HG02759 (cell line): ENCODE results near the gene PDE4D.
"Not testable (repeated sequence)": the region's sequence is repeated elsewhere in the genome, so short reads cannot be mapped to it uniquely, and the experiment has no call there.

ENCODE experiments used
- ATAC-seq: cut with Tn5 transposase; IDR thresholded peaks from one replicate; pipeline ENCODE4 v1.9.1; 2021; ENCODE audit warnings: mild to moderate bottlenecking, moderate library complexity; ENCODE audit not compliant: unreplicated experiment

PDE4D gene

GRCh38 chr5:59002162-59002825 is 891.2 kb downstream of the PDE4D start:
- ATAC-seq, result no peak

DNA sequence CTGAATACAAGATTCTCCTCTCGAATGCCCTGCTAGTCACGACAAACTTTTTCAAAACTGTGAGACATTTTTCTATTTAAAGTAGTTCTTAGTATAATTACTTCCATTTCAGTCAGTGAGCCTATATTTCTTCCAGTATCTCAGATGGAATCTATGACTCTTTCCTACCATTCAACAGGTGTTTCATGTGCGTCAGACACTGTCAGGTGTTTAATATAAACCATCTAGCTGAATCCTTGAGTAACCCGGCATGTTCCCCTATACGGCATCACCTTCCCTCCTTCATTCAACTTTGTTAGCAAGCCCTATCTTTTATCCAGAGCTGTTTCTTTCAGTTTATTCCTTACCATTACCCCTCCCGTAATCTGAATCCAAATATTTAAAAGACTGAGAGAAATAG is 891.8 kb downstream of the PDE4D start:
- no peak for ATAC-seq

- no peak for ATAC-seq
Measured at GRCh38 chr5:59001154-59001553, 892.4 kb downstream of the PDE4D start.

DNA sequence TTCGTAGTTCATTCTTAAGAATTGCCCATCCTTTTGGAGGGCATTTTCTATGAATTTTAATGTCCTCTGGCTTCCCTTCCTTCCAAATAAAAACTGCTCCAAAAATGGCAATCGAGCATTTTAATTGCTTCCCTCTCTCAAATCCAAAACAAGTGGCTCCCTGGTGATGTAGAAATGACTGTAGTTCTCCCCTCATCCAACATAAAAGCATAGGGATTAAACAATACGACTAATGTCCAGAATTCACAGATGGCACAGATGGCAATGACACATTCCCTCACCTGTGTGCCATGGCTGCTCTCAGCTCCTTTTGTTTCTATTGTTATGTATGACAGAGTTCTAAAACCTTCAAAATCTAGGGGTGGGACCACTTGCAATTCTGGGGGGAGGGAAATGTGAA is 893.3 kb downstream of the PDE4D start:
- no peak for ATAC-seq

GRCh38 chr5:58999804-59000203 is 893.7 kb downstream of the PDE4D start:
- no peak for ATAC-seq

DNA sequence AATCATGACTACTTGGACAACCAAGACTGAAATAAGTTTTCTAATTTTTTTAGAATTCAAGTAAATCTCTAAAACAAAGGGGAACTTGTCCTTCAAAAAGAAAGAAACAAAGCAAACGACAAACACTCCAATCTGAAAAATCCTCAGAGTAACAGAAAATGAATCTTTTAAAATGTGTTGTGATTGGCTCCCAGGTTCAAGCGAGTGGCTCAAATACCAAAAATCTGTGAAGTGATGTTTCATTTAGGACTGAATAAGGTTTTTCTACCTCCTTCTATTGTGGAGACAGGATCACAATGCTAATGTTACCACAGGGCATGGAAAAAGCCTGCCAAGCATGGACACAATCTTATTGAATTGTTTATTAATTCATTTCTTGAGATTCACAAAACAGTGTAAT is 895.0 kb downstream of the PDE4D start:
- no peak for ATAC-seq

- not testable (repeated sequence) for ATAC-seq
Measured at GRCh38 chr5:58995779-58996178, 897.7 kb downstream of the PDE4D start.

GRCh38 chr5:58993461-58993860 is 900.1 kb downstream of the PDE4D start:
- ATAC-seq, result no peak

GRCh38 chr5:58988938-58989337 is 904.6 kb downstream of the PDE4D start:
- ATAC-seq, result no peak

DNA sequence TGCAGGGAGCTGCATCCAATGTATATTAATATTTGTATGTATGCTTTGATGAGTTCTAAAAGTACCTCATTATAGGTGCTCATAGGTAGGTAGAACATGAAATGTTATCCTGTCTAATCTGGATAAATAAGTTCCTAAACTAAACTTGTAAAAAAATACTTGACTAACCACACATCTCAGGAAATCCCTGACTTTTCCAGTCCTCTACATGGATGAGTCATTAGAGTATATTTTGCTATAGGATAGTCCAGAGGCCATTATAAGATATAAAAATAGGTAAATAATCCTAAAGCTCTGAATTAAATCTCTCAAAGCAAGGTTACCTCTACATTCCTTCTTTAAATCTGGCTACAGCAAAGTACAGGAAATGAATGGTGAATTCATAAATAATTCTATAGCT is 906.3 kb downstream of the PDE4D start:
- no peak for ATAC-seq

DNA sequence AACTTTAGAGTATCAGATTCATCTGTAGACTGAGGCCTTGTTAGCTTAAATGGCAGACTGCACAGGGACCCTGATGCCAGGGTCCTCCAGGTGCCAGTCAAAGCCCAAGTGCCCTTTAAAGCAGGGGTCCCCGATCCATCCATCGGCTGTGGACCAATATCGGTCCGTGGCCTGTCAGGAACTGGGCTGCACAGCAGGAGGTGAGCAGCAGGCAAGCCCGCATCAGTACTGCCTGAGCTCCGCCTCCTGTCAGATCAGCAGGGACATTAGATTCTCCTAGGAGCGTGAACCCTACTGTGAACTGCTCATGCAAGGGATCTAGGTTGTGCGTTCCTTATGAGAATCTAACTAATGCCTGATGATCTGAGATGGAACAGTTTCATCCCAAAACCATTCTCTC is 907.2 kb downstream of the PDE4D start:
- ATAC-seq, result no peak

DNA sequence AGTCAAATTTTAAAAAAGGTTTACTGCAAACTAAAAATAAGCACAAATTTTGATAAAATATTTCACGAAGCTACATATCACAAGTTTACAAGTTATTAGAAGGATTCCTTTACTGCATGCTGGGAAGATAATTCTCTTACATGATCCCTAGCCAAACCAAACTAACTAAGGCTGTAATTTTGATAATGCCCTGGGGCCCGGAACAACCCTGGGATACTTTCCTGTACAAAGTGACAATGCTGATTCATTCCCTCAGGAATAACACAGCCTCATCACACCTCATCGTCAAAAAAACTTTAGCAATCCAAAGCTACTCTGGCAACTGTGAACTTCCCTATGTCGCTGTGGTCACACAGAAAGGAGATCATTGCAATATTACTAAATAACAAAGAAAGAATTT is 907.8 kb downstream of the PDE4D start:
- ATAC-seq, result no peak

- no peak for ATAC-seq
Measured at GRCh38 chr5:58985311-58985710, 908.2 kb downstream of the PDE4D start.

- ATAC-seq, result no peak
Measured at GRCh38 chr5:58983526-58984452, 909.7 kb downstream of the PDE4D start.

- no peak for ATAC-seq
Measured at GRCh38 chr5:58980890-58981289, 912.6 kb downstream of the PDE4D start.

GRCh38 chr5:58979090-58979489 is 914.4 kb downstream of the PDE4D start:
- no peak for ATAC-seq

DNA sequence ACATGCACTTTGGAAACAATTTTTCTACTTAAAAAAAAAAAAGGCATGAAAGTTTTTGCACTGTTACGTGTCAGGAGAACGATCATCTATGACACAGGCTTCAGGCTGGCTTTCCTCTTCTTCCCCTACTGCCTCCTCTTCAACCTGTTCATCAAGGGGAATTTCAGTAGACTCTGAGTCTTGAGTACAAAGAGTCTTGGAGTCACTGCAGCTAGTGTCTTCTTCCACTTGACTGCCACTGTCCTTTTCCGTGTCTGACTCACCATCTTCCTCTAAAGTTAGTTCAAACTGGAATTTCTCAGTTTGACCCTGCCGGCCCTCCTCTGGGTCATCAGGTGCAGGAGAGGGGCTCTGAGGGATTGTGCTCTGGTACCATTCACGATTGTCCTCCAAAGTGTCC is 918.9 kb downstream of the PDE4D start:
- ATAC-seq, result no peak

GRCh38 chr5:58974083-58974482 is 919.4 kb downstream of the PDE4D start:
- ATAC-seq, result no peak

DNA sequence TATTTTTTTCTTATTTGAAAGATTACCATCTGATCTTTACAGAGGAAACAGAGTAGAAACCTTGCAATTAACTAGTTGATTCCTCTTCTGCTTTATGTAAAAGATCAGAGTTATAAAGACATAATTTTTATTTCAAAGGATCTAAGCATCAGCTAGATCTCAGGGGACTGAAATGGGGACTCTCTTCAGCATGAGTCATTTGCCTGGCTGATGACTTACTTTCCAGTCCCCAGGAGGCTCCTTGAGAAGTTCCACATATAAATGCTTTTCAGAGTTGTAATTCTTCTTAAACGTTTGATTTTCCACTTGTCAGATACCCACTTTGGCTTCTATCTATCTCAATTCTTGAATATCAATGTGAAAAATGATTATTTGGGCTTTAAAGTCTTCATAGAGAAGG is 921.2 kb downstream of the PDE4D start:
- no peak for ATAC-seq

DNA sequence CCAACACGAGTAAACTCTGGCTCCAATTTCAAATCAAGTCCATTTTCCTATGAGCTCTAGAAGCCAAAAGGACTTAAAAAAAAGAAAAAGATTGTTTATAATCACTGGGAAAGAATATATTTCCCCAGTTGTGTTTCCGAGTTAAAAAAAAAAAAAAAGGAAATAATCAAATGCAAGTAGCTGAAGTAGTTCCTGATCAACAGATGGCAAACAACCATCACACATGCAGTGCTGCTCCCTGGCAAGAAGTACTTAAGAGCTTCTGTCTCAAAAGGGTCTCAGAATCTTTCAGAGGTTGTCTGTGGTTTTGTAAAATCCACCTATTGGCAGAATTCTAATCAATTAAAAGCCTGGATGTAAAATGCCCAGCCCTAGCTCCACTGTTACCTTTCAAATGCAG is 922.8 kb downstream of the PDE4D start:
- no peak for ATAC-seq

- no peak for ATAC-seq
Measured at GRCh38 chr5:58969795-58970194, 923.7 kb downstream of the PDE4D start.

GRCh38 chr5:58969253-58969652 is 924.3 kb downstream of the PDE4D start:
- no peak for ATAC-seq
